ENCODE results near the gene C2orf76. TPM values are rescaled to one million over a fixed set of nuclear protein-coding genes. Genes with fewer than 3 reads are reported as not detected.

Gene C2orf76
- total and polyA plus RNA-seq, 2 donors (not counting 1 experiment from before 2014, with no cell fraction given), result 6.9 to 13.6 TPM

- H3K4me1 ChIP-seq (ENCODE audit: control insufficient read depth in 2 of 2, insufficient read depth in 2 of 2, low read length in 2 of 2), result no peaks in the 10 kb centered on the region
- DNase-seq (no peak), ATAC-seq (ENCODE audit: low read depth) (no peak)
- H3K4me3 ChIP-seq (ENCODE audit: control extremely low read depth in 1 of 5, extremely low read depth in 1 of 5, insufficient read depth in 1 of 5, low read depth in 2 of 5, low read length in 4 of 5), result no peak overlapping the region
- H3K27ac ChIP-seq (ENCODE audit: low read length in 2 of 2), result no peak overlapping the region
- CTCF ChIA-PET, result interaction anchor here (0.5 to 3.3 kb wide), 3 partner anchors 43 to 1045 kb away, joined by 3 to 27 read pairs (median 3); no protein-coding TSS in a partner anchor
- Mint-ChIP-seq H3K27ac (no peak overlapping the region), H3K4me1 (no peaks in the 10 kb centered on the region), H3K27me3 (peaks cover 15% of the 10 kb centered on the region), H3K9me3 (ENCODE audit: insufficient read depth) (peaks cover 2% of the 10 kb centered on the region), H3K4me3 (no peak overlapping the region)
- intact Hi-C loops (cut with micrococcal nuclease), result no loop called here
- H3K9ac ChIP-seq (ENCODE audit: low read length), result no peak overlapping the region
- no peaks in the 10 kb centered on the region for H3K36me3 ChIP-seq (replicated peaks in 1 of 2; ENCODE audit: control extremely low read depth in 1 of 2, control insufficient read depth in 1 of 2, extremely low read depth in 1 of 2, insufficient read depth in 2 of 2, low read length in 1 of 2)
- no peaks in the 10 kb centered on the region for H4K20me1 ChIP-seq (ENCODE audit: control insufficient read depth, insufficient read depth, low read length, poor library complexity, severe bottlenecking)
- peaks cover 2 to 7% (median 3%) of the 10 kb centered on the region in 3 donors for H3K9me3 ChIP-seq (ENCODE audit: control extremely low read depth in 1 of 3, control insufficient read depth in 2 of 3, insufficient read depth in 1 of 3, low read length in 2 of 3)
- H3K4me2 ChIP-seq (replicated peaks; ENCODE audit: low read depth, low read length, poor library complexity, severe bottlenecking), result no peak overlapping the region
- no peaks in the 10 kb centered on the region for H3K27me3 ChIP-seq (replicated peaks in 1 of 4; ENCODE audit: control extremely low read depth in 1 of 4, control insufficient read depth in 3 of 4, insufficient read depth in 4 of 4, low read length in 3 of 4)
- TF ChIP-seq CTCF (IDR thresholded peaks at IDR 0.05) (no peak), EZH2 (IDR thresholded peaks at IDR 0.05; ENCODE audit: borderline replicate concordance, insufficient read depth, low read depth, low read length, poor library complexity, severe bottlenecking) (no peak)
- POLR2A ChIA-PET, result no interaction called here
- no peak overlapping the region for H2AFZ ChIP-seq (ENCODE audit: insufficient read depth, low read depth, low read length, poor library complexity, severe bottlenecking)
- H3K79me2 ChIP-seq (ENCODE audit: control insufficient read depth, insufficient read depth, low read length), result no peaks in the 10 kb centered on the region
- 94% methylated on average over 8 of the region's 8 CpGs for WGBS (ENCODE audit: insufficient coverage)
These were observed 100.5 kb downstream of the C2orf76 start for GRCh38 chr2:119266091-119266589.

- no peak overlapping the region for H2AFZ ChIP-seq (ENCODE audit: insufficient read depth, low read depth, low read length, poor library complexity, severe bottlenecking)
- H3K4me2 ChIP-seq (replicated peaks; ENCODE audit: low read depth, low read length, poor library complexity, severe bottlenecking), result no peak overlapping the region
- intact Hi-C loops (cut with micrococcal nuclease), result no loop called here
- H3K9me3 ChIP-seq (ENCODE audit: control extremely low read depth in 1 of 3, control insufficient read depth in 2 of 3, insufficient read depth in 1 of 3, low read length in 2 of 3), result peaks cover 2 to 7% (median 2%) of the 10 kb centered on the region in 3 donors
- no peak overlapping the region for H3K27ac ChIP-seq (ENCODE audit: low read length in 2 of 2)
- no peak overlapping the region for H3K4me3 ChIP-seq (ENCODE audit: control extremely low read depth in 1 of 5, extremely low read depth in 1 of 5, insufficient read depth in 1 of 5, low read depth in 2 of 5, low read length in 4 of 5)
- no peaks in the 10 kb centered on the region for H4K20me1 ChIP-seq (ENCODE audit: control insufficient read depth, insufficient read depth, low read length, poor library complexity, severe bottlenecking)
- 89% methylated on average over 6 of the region's 6 CpGs for WGBS (ENCODE audit: insufficient coverage)
- TF ChIP-seq CTCF (IDR thresholded peaks at IDR 0.05) (no peak), EZH2 (IDR thresholded peaks at IDR 0.05; ENCODE audit: borderline replicate concordance, insufficient read depth, low read depth, low read length, poor library complexity, severe bottlenecking) (no peak)
- H3K79me2 ChIP-seq (ENCODE audit: control insufficient read depth, insufficient read depth, low read length), result no peaks in the 10 kb centered on the region
- ATAC-seq (ENCODE audit: low read depth) (no peak), DNase-seq (no peak)
- Mint-ChIP-seq H3K9me3 (ENCODE audit: insufficient read depth) (peaks cover 2% of the 10 kb centered on the region), H3K27ac (no peak overlapping the region), H3K4me1 (no peaks in the 10 kb centered on the region), H3K27me3 (peaks cover 15% of the 10 kb centered on the region), H3K4me3 (no peak overlapping the region)
- CTCF ChIA-PET, result interaction anchor here (0.5 to 3.3 kb wide), 3 partner anchors 43 to 1044 kb away, joined by 3 to 27 read pairs (median 3); no protein-coding TSS in a partner anchor
- POLR2A ChIA-PET, result no interaction called here
- no peak overlapping the region for H3K9ac ChIP-seq (ENCODE audit: low read length)
- no peaks in the 10 kb centered on the region for H3K27me3 ChIP-seq (replicated peaks in 1 of 4; ENCODE audit: control extremely low read depth in 1 of 4, control insufficient read depth in 3 of 4, insufficient read depth in 4 of 4, low read length in 3 of 4)
- H3K36me3 ChIP-seq (replicated peaks in 1 of 2; ENCODE audit: control extremely low read depth in 1 of 2, control insufficient read depth in 1 of 2, extremely low read depth in 1 of 2, insufficient read depth in 2 of 2, low read length in 1 of 2), result no peaks in the 10 kb centered on the region
- no peaks in the 10 kb centered on the region for H3K4me1 ChIP-seq (ENCODE audit: control insufficient read depth in 2 of 2, insufficient read depth in 2 of 2, low read length in 2 of 2)
These were observed 101.0 kb downstream of the C2orf76 start for GRCh38 chr2:119265693-119266066.
